GM21717 (cell line): ENCODE measurements around the gene EFCAB13.
"Not testable (repeated sequence)": the region's sequence is repeated elsewhere in the genome, so short reads cannot be mapped to it uniquely, and the experiment has no call there.

Experiments used
- ATAC-seq: cut with Tn5 transposase; IDR thresholded peaks from one replicate; pipeline ENCODE4 v1.9.1; 2021; ENCODE audit warnings: mild to moderate bottlenecking, moderate library complexity; ENCODE audit not compliant: unreplicated experiment

Gene EFCAB13

DNA sequence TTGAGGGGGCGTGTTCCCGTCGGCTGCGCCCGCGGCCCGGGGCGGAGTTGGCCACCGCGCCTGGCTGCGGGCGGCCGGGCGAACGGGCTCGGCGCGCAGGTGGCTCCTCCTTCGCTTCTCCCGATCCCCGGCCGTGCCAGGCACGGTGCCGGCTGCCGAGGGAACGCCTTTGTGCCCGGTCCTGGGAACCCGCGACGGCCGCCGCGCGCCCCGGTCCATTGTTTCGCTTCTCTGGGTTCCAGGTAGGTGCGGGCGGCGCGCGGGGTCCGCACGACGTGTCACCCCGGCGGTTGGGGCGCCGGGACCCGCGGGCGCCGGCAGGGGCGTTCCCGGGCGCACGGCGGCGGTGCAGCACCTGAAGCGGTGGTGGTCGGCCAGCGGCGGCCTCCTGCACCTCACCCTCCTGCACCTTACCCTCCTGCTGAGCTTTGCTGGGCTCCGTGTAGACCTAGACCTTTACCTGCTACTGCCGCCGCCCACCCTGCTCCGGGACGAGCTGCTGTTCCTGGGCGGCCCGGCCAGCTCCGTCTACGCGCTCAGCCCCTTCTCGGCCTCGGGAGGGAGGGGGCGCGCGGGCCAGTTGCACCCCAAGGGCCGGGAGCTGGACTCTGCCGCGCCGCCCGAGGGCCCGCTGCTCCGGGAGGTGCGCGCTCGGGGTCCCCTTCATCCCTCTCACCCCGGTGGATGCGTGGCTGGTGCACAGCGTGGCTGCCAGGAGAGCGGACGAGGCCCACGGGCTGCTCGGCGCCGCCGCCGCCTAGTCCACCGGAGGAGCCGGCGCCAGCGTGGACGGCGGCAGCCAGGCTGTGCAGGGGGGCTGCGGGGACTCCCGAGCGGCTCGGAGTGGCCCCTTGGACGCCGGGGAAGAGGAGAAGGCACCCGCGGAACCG is 99.9 kb downstream of the EFCAB13 start:
- ATAC-seq, result no peak

- not testable (repeated sequence) for ATAC-seq
Measured at GRCh38 chr17:47425233-47425632, 101.5 kb downstream of the EFCAB13 start.

- ATAC-seq, result not testable (repeated sequence)
Measured at GRCh38 chr17:47425887-47426635, 102.3 kb downstream of the EFCAB13 start.

DNA sequence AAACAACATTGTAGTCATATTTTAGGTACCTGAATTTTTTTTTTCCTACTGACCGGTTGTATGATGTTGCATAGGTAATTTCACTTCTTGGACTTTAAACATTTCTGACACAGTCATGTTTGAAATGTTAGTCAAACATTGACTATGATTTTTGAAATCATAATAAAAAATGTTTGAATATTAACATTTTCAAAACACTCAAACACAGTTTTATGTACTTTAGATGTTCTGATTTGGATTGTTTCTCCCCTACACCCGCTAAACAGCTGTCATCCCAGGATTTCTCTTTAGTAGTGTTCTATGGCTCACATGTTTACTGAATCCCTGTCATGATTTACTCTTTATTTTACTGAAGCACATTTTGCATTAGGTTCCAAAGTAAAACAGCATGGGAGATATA is 104.2 kb downstream of the EFCAB13 start:
- ATAC-seq, result no peak

DNA sequence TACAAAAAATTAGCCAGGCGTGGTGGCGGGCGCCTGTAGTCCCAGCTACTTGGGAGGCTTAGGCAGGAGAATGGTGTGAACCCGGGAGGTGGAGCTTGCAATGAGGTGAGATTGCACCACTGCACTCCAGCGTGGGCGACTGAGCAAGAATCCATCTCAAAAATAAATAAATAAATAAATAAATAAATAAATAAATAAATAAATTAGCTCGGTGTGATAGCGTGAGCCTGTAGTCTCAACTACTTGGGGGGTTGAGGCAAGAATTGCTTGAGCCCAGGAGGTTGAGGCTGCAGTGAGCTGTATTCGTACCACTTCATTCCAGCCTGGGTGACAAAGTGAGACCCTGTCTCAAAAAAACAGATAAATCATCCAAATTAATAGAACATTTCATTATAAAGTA is 108.5 kb downstream of the EFCAB13 start:
- not testable (repeated sequence) for ATAC-seq

- no peak for ATAC-seq
Measured at GRCh38 chr17:47465165-47465564, 141.4 kb downstream of the EFCAB13 start.

GRCh38 chr17:47466976-47467375 is 143.2 kb downstream of the EFCAB13 start:
- ATAC-seq, result not testable (repeated sequence)

DNA sequence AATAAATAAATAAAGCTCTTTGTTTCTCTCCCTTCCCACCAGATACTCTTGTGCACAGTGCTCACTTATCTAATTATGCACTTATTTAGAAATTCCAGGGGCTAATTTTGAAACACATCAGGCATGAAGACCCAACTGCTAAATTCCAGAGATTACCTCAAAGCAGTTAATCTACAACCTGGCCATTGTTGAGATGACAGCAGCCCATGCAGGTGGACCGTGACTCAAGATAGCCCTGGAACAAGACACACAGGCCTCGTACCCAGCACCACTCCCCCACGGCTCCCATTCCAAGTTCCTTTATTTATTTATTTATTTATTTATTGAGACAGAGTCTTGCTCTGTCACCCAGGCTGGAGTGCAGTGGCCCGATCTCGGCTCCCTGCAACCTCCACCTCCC is 147.1 kb downstream of the EFCAB13 start:
- ATAC-seq, result no peak

DNA sequence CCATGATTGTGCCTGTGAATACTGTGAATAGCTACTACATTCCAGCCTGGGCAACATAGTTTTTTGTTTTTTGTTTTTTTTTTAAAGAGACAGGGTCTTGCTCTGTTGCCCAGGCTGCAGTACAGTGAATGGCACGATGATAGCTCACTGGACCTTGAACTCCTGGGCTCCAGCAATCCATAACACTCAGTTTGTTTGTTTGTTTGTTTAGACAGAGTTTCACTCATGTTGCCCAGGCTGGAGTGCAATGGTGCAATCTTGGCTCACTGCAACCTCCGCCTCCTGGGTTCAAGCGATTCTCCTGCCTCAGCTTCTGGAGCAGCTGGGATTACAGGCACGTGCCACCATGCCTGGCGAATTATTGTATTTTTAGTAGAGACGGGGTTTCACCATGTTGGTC is 148.3 kb downstream of the EFCAB13 start:
- not testable (repeated sequence) for ATAC-seq
